Keratinocyte (primary cell): Measurements from ENCODE around the gene CDON. TPM values are rescaled to one million over a fixed set of nuclear protein-coding genes. Genes with fewer than 3 reads are reported as not detected.

Experiments used
- DNase-seq: peaks from one replicate; pipeline ENCODE4 v3.0.0-alpha.2; 2011; ENCODE audit warnings: low read depth, missing footprints, low spot score
- FAIRE-seq: peaks from 2 replicates; lab custom pipeline; 2011; peaks lifted over from hg19 to GRCh38; lab: Jason Lieb, UNC
- H2AFZ ChIP-seq: 2 replicates; pipeline ENCODE4 v1.6.0; 2012; ENCODE audit warnings: low read length, control low read depth, inconsistent platforms; ENCODE audit not compliant: control insufficient read depth
- H3K27ac ChIP-seq: 2 replicates; pipeline ENCODE4 v1.5.1; 2011; ENCODE audit warnings: low read length; ENCODE audit not compliant: control insufficient read depth, insufficient read depth
- H3K27me3 ChIP-seq: 3 replicates; pipeline ENCODE4 v1.6.0; 2011; ENCODE audit warnings: low read length; ENCODE audit not compliant: control insufficient read depth, insufficient read depth; ENCODE audit errors: extremely low read depth
- H3K36me3 ChIP-seq, 2 experiments: 2 replicates in 1 of 2; 3 replicates in 1 of 2; pipeline ENCODE4 v1.5.1; 2011; ENCODE audit warnings: low read length in 2 of 2, mild to moderate bottlenecking in 1 of 2; ENCODE audit not compliant: control insufficient read depth in 2 of 2, insufficient read depth in 2 of 2; ENCODE audit errors: extremely low read depth in 1 of 2
- H3K4me1 ChIP-seq: 3 replicates; pipeline ENCODE4 v1.5.1; 2011; ENCODE audit warnings: low read length; ENCODE audit not compliant: control insufficient read depth, insufficient read depth; ENCODE audit errors: extremely low read depth
- H3K4me2 ChIP-seq: 3 replicates; pipeline ENCODE4 v1.6.0; 2011; ENCODE audit warnings: low read depth, low read length; ENCODE audit not compliant: control insufficient read depth, insufficient read depth; ENCODE audit errors: extremely low read depth
- H3K4me3 ChIP-seq, 3 experiments: fragments of 200-600 bp in 1 of 3; sonication (generic) in 1 of 3; 2 replicates in 2 of 3; 3 replicates in 1 of 3; pipeline ENCODE4 v1.5.1; 2011 to 2016; ENCODE audit warnings: low read length in 3 of 3, mild to moderate bottlenecking in 3 of 3, control low read depth in 2 of 3, inconsistent platforms in 1 of 3, low read depth in 1 of 3, mixed read lengths in 1 of 3, mixed run types in 1 of 3, moderate library complexity in 1 of 3; ENCODE audit not compliant: control insufficient read depth in 2 of 3, insufficient read depth in 2 of 3; ENCODE audit errors: extremely low read depth in 1 of 3
- H3K79me2 ChIP-seq: 2 replicates; pipeline ENCODE4 v1.6.0; 2012; ENCODE audit warnings: low read length; ENCODE audit not compliant: control insufficient read depth, insufficient read depth
- H3K9ac ChIP-seq: 3 replicates; pipeline ENCODE4 v1.6.0; 2011; ENCODE audit warnings: low read length; ENCODE audit not compliant: control insufficient read depth, insufficient read depth; ENCODE audit errors: extremely low read depth
- H3K9me1 ChIP-seq: 3 replicates; pipeline ENCODE4 v1.6.0; 2011; ENCODE audit warnings: low read length; ENCODE audit not compliant: control insufficient read depth, insufficient read depth; ENCODE audit errors: extremely low read depth
- H3K9me3 ChIP-seq: 2 replicates; pipeline ENCODE4 v1.5.1; 2012; ENCODE audit warnings: low read depth, low read length; ENCODE audit not compliant: control insufficient read depth
- H4K20me1 ChIP-seq: 3 replicates; pipeline ENCODE4 v1.6.0; 2011; ENCODE audit warnings: low read length; ENCODE audit not compliant: control insufficient read depth, insufficient read depth; ENCODE audit errors: extremely low read depth
- EZH2 ChIP-seq: IDR thresholded peaks from one replicate; pipeline ENCODE4 v1.6.1; 2012; ENCODE audit warnings: inconsistent platforms, mild to moderate bottlenecking, low read length, moderate library complexity
- dilution Hi-C: fragments of 300-500 bp; cut with MboI; formaldehyde crosslinking; loops from one replicate; pipeline ENCODE4 v1.7.0; 2020; ENCODE audit warnings: low sequenced_read_pairs; ENCODE audit not compliant: extremely low pct_ligation_motif_present
- polyA plus RNA-seq, 5 experiments: library from polyadenylated mRNA; depleted of rRNA in 3 of 5; stranded (reverse) in 3 of 5; stranded (forward) in 1 of 5; unstranded in 1 of 5; fragments of >200 nt; gene quantifications; 1 replicate in 1 of 5; 2 replicates in 3 of 5; 3 replicates in 1 of 5; pipeline versions ENCODE4 v1.2.1 to v1.2.3, GENCODE V29; 2011 to 2012; ENCODE audit warnings: missing spikeins in 2 of 5, low read depth in 1 of 5, low replicate concordance in 1 of 5
- TF ChIP-seq, protein P1 (sequence below), 3 experiments: IDR thresholded peaks in 1 of 3; conservative IDR thresholded peaks in 1 of 3; optimal IDR thresholded peaks in 1 of 3; 2 replicates in 2 of 3; 3 replicates in 1 of 3; pipeline versions ENCODE3 to v1.5.1; 2011; ENCODE audit warnings: low read length in 3 of 3, mild to moderate bottlenecking in 3 of 3, moderate library complexity in 2 of 3, control low read depth in 1 of 3, inconsistent platforms in 1 of 3; ENCODE audit not compliant: insufficient read depth in 2 of 3; ENCODE audit errors: extremely low read depth in 1 of 3

CDON gene
- polyA plus RNA-seq, 1 donor (not counting 4 experiments of a cell fraction or from before 2014, with no cell fraction given), result 1.0 TPM

DNA sequence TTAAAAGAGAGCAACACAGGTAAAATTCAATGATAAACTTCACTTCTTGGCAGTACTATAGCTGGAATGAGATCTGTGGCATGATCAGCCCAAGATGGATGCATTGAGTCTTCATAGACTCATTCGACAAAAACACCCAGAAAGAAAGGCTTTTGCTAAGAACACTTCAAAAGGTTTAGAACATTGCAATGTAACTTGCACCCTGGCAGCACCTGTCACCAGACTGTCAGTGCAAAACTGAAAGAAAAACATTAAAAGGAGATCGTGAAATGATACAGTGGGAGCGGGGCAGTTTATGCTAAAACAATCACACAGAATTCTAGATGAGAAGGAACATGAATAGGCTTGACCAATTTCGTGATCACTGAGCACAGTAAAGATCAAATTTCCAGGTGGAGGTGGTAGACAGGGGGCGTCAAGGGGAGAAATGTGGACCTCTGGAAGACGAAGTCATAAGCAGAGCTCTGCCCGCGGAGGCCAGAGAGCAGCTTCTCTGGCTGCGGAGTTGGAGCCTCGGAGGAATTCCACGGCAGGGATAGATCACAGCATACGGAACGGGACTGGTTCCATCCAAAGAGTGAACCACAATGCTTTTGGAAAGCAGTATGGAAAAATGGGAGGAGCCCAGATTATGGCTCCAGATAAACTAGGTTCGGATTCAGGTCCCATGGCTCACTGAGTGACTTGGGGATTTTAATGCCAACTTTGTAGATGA is 104.9 kb downstream of the CDON start:
- Histone ChIP-seq H3K4me1 (peaks cover 15% of the 10 kb centered on the region), H3K27ac (no peak overlapping the region), H3K36me3 (no peaks in the 10 kb centered on the region), H3K9ac (no peak overlapping the region), H3K9me3 (no peaks in the 10 kb centered on the region), H2AFZ (peak overlapping the region; percentile 75), H3K79me2 (no peaks in the 10 kb centered on the region), H3K4me2 (peak overlapping the region; percentile 83), H3K4me3 (peak overlapping the region in 2 of 3 experiments; percentile 52 to 63), H4K20me1 (no peaks in the 10 kb centered on the region), H3K9me1 (no peaks in the 10 kb centered on the region), H3K27me3 (peaks cover 4% of the 10 kb centered on the region)
- dilution Hi-C loops, result no loop called here
- DNase-seq (no peak), FAIRE-seq (peak; percentile 29)
- TF ChIP-seq, protein P1, sequence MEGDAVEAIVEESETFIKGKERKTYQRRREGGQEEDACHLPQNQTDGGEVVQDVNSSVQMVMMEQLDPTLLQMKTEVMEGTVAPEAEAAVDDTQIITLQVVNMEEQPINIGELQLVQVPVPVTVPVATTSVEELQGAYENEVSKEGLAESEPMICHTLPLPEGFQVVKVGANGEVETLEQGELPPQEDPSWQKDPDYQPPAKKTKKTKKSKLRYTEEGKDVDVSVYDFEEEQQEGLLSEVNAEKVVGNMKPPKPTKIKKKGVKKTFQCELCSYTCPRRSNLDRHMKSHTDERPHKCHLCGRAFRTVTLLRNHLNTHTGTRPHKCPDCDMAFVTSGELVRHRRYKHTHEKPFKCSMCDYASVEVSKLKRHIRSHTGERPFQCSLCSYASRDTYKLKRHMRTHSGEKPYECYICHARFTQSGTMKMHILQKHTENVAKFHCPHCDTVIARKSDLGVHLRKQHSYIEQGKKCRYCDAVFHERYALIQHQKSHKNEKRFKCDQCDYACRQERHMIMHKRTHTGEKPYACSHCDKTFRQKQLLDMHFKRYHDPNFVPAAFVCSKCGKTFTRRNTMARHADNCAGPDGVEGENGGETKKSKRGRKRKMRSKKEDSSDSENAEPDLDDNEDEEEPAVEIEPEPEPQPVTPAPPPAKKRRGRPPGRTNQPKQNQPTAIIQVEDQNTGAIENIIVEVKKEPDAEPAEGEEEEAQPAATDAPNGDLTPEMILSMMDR (optimal IDR thresholded peaks at IDR 0.05 in 1 of 3, IDR thresholded peaks at IDR 0.05 in 1 of 3, conservative IDR thresholded peaks at IDR 0.05 in 1 of 3; ENCODE audit: extremely low read depth in 1 of 3, insufficient read depth in 2 of 3, low read length in 3 of 3), result no peak
- TF ChIP-seq EZH2, result no peak

DNA sequence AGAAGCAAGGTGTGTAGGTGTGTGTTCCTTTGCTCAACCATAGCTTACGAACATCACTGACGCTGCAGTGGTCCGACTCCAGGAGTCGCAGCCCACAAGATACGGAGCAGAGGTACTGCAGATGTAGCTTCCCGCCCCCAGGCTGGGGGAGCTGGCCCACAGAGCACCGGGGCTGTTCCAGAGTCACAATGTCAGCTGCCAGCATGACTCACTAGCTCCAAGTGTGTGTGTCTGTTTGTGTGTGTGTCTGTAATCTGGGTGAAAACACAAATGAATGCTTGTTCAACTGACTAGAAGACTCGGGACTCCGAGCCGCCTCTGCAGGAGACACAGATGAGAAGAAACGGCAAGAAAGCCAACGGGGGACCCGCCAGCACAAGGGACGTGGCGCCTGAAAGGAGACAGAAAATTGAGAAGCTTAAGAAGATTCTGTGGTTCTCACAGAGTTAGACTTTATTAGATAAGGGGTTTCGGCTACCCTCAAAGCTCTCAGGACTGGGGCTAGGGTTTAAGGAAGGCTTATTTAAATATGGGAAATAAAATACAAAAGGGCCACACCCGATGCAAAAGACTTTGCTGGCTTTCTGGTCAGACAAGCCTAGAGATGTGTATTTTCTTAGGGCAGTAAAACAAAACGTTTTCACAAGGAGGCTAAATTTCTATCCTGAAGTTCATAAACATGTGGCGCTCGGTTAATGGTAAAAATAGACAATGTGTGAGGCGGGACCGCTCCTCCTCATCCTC is 106.1 kb downstream of the CDON start:
- Histone ChIP-seq H3K4me3 (no peak overlapping the region), H3K9me1 (no peaks in the 10 kb centered on the region), H3K27me3 (peaks cover 4% of the 10 kb centered on the region), H3K27ac (no peak overlapping the region), H2AFZ (no peak overlapping the region), H3K79me2 (no peaks in the 10 kb centered on the region), H3K4me1 (peaks cover 21% of the 10 kb centered on the region), H3K4me2 (peak overlapping the region; percentile 17), H3K9me3 (no peaks in the 10 kb centered on the region), H3K36me3 (no peaks in the 10 kb centered on the region), H3K9ac (no peak overlapping the region), H4K20me1 (no peaks in the 10 kb centered on the region)
- dilution Hi-C loops, result no loop called here
- TF ChIP-seq, protein P1 (optimal IDR thresholded peaks at IDR 0.05 in 1 of 3, IDR thresholded peaks at IDR 0.05 in 1 of 3, conservative IDR thresholded peaks at IDR 0.05 in 1 of 3; ENCODE audit: extremely low read depth in 1 of 3, insufficient read depth in 2 of 3, low read length in 3 of 3), result no peak
- no peak for TF ChIP-seq EZH2
- DNase-seq, result no peak
- FAIRE-seq, result no peak
